Measurements from ENCODE around the gene LEAP2.

DNA sequence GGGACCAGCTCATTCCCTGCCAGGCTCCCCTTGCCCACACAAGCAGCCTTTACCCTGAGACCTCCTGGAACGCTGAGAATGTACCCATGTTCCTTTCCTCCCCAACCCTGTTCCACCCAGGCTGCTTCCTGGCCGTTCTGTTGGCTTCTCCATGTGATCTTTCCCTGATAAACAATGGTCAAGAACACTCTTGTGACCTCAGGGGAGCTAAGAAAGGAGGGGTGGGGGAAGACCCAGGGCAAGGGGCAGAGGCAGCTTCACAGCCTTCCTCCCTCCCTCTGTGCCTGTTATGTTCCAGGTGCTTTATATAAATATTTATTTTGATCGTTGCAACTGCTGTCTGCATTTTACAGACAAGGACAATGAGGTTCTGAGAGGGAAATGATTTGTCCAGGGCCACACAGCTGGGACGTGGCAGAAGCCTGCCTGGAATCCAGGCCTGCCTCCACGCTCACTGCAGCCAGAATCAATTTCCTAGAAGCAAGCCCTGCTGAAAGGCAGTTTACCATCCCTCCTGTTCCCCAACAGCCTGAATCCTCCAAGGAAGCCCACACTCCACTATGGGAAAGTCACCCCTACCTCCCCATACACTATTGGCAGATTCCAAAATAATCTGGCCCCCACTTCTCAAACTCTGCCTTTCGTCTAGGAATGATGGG, 46.9 kb upstream of the LEAP2 start:
- TF ChIP-seq EZH2 (IDR thresholded peaks at IDR 0.05; ENCODE audit: borderline replicate concordance, low read length), result no peak
- no peak for TF ChIP-seq CTCF (IDR thresholded peaks at IDR 0.05; ENCODE audit: low read length)
